Astrocyte (in vitro differentiated cells and primary cell): ENCODE results near the gene CIB4. TPM values are rescaled to one million over a fixed set of nuclear protein-coding genes. Genes with fewer than 3 reads are reported as not detected.

Experiments
- DNase-seq: peaks from one replicate; pipeline ENCODE4 v3.0.0-alpha.2; 2010; ENCODE audit warnings: low read depth
- FAIRE-seq: peaks from 2 replicates; lab custom pipeline; 2011; peaks lifted over from hg19 to GRCh38; lab: Jason Lieb, UNC
- H2AFZ ChIP-seq: 2 replicates; pipeline ENCODE4 v1.6.0; 2012; ENCODE audit warnings: low read depth, low read length, inconsistent platforms
- H3K27ac ChIP-seq: 2 replicates; pipeline ENCODE4 v1.5.1; 2011; ENCODE audit warnings: low read depth, low read length, inconsistent platforms
- H3K27me3 ChIP-seq: 2 replicates; pipeline ENCODE4 v1.6.0; 2011; ENCODE audit warnings: low read length, inconsistent platforms; ENCODE audit not compliant: insufficient read depth
- H3K36me3 ChIP-seq: 2 replicates; pipeline ENCODE4 v1.5.1; 2011; ENCODE audit warnings: low read length, inconsistent platforms; ENCODE audit not compliant: insufficient read depth
- H3K4me1 ChIP-seq: 2 replicates; pipeline ENCODE4 v1.5.1; 2011; ENCODE audit warnings: low read length, inconsistent platforms; ENCODE audit not compliant: insufficient read depth
- H3K4me2 ChIP-seq: 2 replicates; pipeline ENCODE4 v1.6.0; 2012; ENCODE audit warnings: low read length, inconsistent platforms
- H3K4me3 ChIP-seq: 2 replicates; pipeline ENCODE4 v1.5.1; 2011; ENCODE audit warnings: low read depth, mild to moderate bottlenecking, low read length, inconsistent platforms; ENCODE audit not compliant: insufficient read depth
- H3K79me2 ChIP-seq: 2 replicates; pipeline ENCODE4 v1.6.0; 2012; ENCODE audit warnings: mild to moderate bottlenecking, low read length, inconsistent platforms; ENCODE audit not compliant: insufficient read depth
- H3K9ac ChIP-seq: 2 replicates; pipeline ENCODE4 v1.6.0; 2012; ENCODE audit warnings: mild to moderate bottlenecking, low read length, inconsistent platforms
- H3K9me3 ChIP-seq: 2 replicates; pipeline ENCODE4 v1.5.1; 2012; ENCODE audit warnings: low read depth, mild to moderate bottlenecking, low read length, inconsistent platforms; ENCODE audit not compliant: insufficient read depth
- H4K20me1 ChIP-seq: 2 replicates; pipeline ENCODE4 v1.6.0; 2012; ENCODE audit warnings: low read length, inconsistent platforms; ENCODE audit not compliant: insufficient read depth
- H3K27ac Mint-ChIP-seq: one replicate; pipeline ENCODE4 v1.8.0; 2021; ENCODE audit warnings: mild to moderate bottlenecking, mixed read lengths; ENCODE audit not compliant: unreplicated experiment
- H3K27me3 Mint-ChIP-seq: one replicate; pipeline ENCODE4 v1.8.0; 2021; ENCODE audit warnings: low read depth, mixed read lengths; ENCODE audit not compliant: unreplicated experiment
- H3K36me3 Mint-ChIP-seq: one replicate; pipeline ENCODE4 v1.8.0; 2021; ENCODE audit warnings: low read depth, mixed read lengths; ENCODE audit not compliant: unreplicated experiment
- H3K4me1 Mint-ChIP-seq: one replicate; pipeline ENCODE4 v1.8.0; 2021; ENCODE audit warnings: low read depth, mixed read lengths; ENCODE audit not compliant: unreplicated experiment
- H3K4me3 Mint-ChIP-seq: one replicate; pipeline ENCODE4 v1.8.0; 2021; ENCODE audit warnings: mild to moderate bottlenecking, moderate library complexity, mixed read lengths; ENCODE audit not compliant: unreplicated experiment
- H3K9me3 Mint-ChIP-seq: one replicate; pipeline ENCODE4 v1.8.0; 2021; ENCODE audit warnings: mild to moderate bottlenecking, mixed read lengths; ENCODE audit not compliant: unreplicated experiment
- EZH2 ChIP-seq: IDR thresholded peaks from 2 replicates; pipeline ENCODE4 v1.6.1; 2012; ENCODE audit warnings: mild to moderate bottlenecking, low read length, inconsistent platforms; ENCODE audit not compliant: insufficient read depth
- total RNA-seq: library from RNA; stranded (reverse); gene quantifications from 2 replicates; pipeline ENCODE4 v1.2.1, GENCODE V29; 2021
- TF ChIP-seq, protein P1 (sequence below): IDR thresholded peaks from 2 replicates; pipeline ENCODE4 v1.5.1; 2011; ENCODE audit warnings: low read depth, mild to moderate bottlenecking, inconsistent platforms, low read length, moderate library complexity; ENCODE audit not compliant: insufficient read depth

The CIB4 gene
- total RNA-seq, 1 donor from 2014 or later = not detected

DNA sequence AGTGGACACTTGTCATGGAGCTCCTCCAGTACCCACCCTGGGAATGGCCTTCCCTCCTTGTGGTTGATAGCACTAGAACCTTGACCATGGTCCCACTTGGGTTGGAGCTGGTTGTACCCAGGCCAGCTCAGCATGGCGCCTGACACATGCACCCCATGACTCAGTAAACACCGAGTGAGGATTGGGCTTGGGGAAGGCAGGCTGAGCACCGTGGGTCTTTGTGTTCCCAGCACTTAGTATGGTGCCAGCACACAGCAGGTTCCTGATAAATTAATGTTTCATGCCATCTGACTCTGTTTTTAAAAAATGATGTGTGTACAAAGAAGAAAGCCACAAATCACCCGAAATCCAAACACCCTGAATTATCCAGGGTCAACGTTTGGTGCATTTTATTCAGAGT, 69.8 kb downstream of the CIB4 start:
- Mint-ChIP-seq H3K27ac (no peak overlapping the region), H3K36me3 (peaks cover 4% of the 10 kb centered on the region), H3K9me3 (peaks cover 9% of the 10 kb centered on the region), H3K4me1 (peaks cover 2% of the 10 kb centered on the region), H3K27me3 (peaks cover 80% of the 10 kb centered on the region), H3K4me3 (no peak overlapping the region)
- Histone ChIP-seq H3K9me3 (no peaks in the 10 kb centered on the region), H4K20me1 (no peaks in the 10 kb centered on the region), H3K36me3 (no peaks in the 10 kb centered on the region), H3K27me3 (peaks cover 45% of the 10 kb centered on the region), H3K27ac (no peak overlapping the region), H3K4me1 (no peaks in the 10 kb centered on the region), H3K9ac (no peak overlapping the region), H2AFZ (no peak overlapping the region), H3K79me2 (no peaks in the 10 kb centered on the region), H3K4me2 (no peak overlapping the region), H3K4me3 (no peak overlapping the region)
- FAIRE-seq (no peak), DNase-seq (no peak)
- TF ChIP-seq, protein P1, sequence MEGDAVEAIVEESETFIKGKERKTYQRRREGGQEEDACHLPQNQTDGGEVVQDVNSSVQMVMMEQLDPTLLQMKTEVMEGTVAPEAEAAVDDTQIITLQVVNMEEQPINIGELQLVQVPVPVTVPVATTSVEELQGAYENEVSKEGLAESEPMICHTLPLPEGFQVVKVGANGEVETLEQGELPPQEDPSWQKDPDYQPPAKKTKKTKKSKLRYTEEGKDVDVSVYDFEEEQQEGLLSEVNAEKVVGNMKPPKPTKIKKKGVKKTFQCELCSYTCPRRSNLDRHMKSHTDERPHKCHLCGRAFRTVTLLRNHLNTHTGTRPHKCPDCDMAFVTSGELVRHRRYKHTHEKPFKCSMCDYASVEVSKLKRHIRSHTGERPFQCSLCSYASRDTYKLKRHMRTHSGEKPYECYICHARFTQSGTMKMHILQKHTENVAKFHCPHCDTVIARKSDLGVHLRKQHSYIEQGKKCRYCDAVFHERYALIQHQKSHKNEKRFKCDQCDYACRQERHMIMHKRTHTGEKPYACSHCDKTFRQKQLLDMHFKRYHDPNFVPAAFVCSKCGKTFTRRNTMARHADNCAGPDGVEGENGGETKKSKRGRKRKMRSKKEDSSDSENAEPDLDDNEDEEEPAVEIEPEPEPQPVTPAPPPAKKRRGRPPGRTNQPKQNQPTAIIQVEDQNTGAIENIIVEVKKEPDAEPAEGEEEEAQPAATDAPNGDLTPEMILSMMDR = no peak
- no peak for TF ChIP-seq EZH2

DNA sequence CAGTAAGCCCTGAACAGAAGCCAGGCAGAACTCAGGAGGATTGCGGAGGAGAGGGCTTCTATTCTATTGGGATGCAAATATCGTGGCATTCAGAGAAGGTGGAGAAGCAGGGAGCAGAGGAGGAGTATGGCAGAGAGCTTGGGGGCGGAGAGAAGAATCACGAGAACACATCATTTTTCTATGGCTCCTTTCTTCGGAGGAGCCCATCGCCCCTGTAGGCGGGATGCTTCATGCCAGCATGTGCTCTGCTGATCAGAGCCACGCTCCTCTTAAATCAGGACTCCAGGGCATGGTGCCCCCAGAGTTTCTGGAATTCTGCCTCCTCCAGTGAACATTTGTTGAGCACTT, 71.1 kb downstream of the CIB4 start:
- Mint-ChIP-seq H3K9me3 (peaks cover 9% of the 10 kb centered on the region), H3K4me1 (peaks cover 2% of the 10 kb centered on the region), H3K4me3 (no peak overlapping the region), H3K36me3 (peaks cover 4% of the 10 kb centered on the region), H3K27ac (peak overlapping the region; percentile 50), H3K27me3 (peaks cover 83% of the 10 kb centered on the region)
- Histone ChIP-seq H2AFZ (no peak overlapping the region), H3K79me2 (no peaks in the 10 kb centered on the region), H4K20me1 (no peaks in the 10 kb centered on the region), H3K36me3 (no peaks in the 10 kb centered on the region), H3K27ac (no peak overlapping the region), H3K27me3 (peaks cover 57% of the 10 kb centered on the region), H3K9ac (no peak overlapping the region), H3K9me3 (no peaks in the 10 kb centered on the region), H3K4me1 (no peaks in the 10 kb centered on the region), H3K4me3 (no peak overlapping the region), H3K4me2 (no peak overlapping the region)
- DNase-seq (no peak), FAIRE-seq (no peak)
- TF ChIP-seq, protein P1 = no peak
- TF ChIP-seq EZH2 = no peak

DNA sequence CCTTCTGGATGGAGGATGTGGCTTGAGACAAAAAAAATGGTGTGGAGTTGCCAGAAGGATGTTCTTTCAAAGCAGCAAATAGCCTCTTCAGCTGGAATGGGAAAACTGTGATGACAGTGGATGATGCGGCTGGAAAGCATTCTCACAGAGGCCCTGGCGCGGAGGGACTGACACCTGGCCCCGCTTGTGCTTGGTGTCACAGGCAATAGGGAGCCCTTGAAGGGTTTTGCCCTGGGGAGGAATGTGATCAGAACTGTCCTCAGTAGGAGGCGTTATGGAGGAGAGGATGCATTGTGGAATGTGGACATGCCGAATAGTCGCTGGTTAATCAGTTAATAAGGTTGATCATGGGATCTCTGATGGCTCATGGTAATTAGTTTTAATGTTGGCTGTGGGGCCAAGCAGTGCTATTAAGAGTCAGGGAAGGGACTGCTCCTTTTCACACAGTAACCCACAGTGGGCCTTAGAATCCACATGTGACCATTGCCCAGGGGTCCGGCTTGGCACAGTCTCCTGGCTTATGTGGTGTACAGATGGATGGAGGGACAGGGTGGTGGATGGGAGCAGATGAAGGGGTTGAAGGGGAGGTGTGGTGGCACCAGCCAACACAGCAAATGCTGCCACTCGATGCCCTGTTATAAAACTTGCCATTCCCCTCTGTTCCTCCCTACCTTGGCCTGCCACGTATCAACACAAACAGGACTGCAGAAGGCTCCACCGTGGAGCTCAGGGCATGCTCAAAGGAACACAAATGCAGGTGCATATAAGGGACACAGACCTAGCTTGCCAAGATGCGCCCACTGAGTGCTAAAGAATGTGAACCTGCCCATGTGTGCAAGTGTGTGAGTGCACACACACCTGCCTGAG, 71.7 kb downstream of the CIB4 start:
- Histone ChIP-seq H3K4me2 (no peak overlapping the region), H3K27me3 (peaks cover 60% of the 10 kb centered on the region), H3K36me3 (no peaks in the 10 kb centered on the region), H3K79me2 (no peaks in the 10 kb centered on the region), H2AFZ (no peak overlapping the region), H3K4me3 (no peak overlapping the region), H3K4me1 (no peaks in the 10 kb centered on the region), H4K20me1 (no peaks in the 10 kb centered on the region), H3K9me3 (no peaks in the 10 kb centered on the region), H3K9ac (no peak overlapping the region), H3K27ac (no peak overlapping the region)
- H3K4me3 Mint-ChIP-seq = no peak overlapping the region
- H3K9me3 Mint-ChIP-seq = peaks cover 6% of the 10 kb centered on the region
- FAIRE-seq (no peak), DNase-seq (no peak)
- H3K4me1 Mint-ChIP-seq = peaks cover 2% of the 10 kb centered on the region
- no peak for TF ChIP-seq EZH2
- TF ChIP-seq, protein P1 = no peak
- peaks cover 4% of the 10 kb centered on the region for H3K36me3 Mint-ChIP-seq
- peaks cover 83% of the 10 kb centered on the region for H3K27me3 Mint-ChIP-seq
- peak overlapping the region; percentile 50 for H3K27ac Mint-ChIP-seq
